ENCODE measurements around the gene DCAF7.

The DCAF7 gene

GRCh38 chr17:63525190-63525946 is 24.9 kb upstream of the DCAF7 start:
- no peak for DNase-seq

- no peak for DNase-seq
Measured at GRCh38 chr17:63526861-63527260, 23.4 kb upstream of the DCAF7 start.

- DNase-seq: no peak
Measured at GRCh38 chr17:63528183-63528582, 22.1 kb upstream of the DCAF7 start.

GRCh38 chr17:63529711-63530556 is 20.3 kb upstream of the DCAF7 start:
- DNase-seq: no peak

GRCh38 chr17:63530557-63531021 is 19.7 kb upstream of the DCAF7 start:
- no peak for DNase-seq

- no peak for DNase-seq
Measured at GRCh38 chr17:63531022-63531965, 19.0 kb upstream of the DCAF7 start.

GRCh38 chr17:63533433-63534077 is 16.7 kb upstream of the DCAF7 start:
- no peak for DNase-seq

- no peak for DNase-seq
Measured at GRCh38 chr17:63534078-63534570, 16.2 kb upstream of the DCAF7 start.

- DNase-seq: no peak
Measured at GRCh38 chr17:63534816-63535455, 15.3 kb upstream of the DCAF7 start.

- DNase-seq: no peak
Measured at GRCh38 chr17:63535640-63536039, 14.6 kb upstream of the DCAF7 start.

- DNase-seq: no peak
Measured at GRCh38 chr17:63537001-63537400, 13.3 kb upstream of the DCAF7 start.

GRCh38 chr17:63537991-63538692 is 12.1 kb upstream of the DCAF7 start:
- DNase-seq: no peak

GRCh38 chr17:63538693-63539595 is 11.3 kb upstream of the DCAF7 start:
- DNase-seq: no peak

- no peak for DNase-seq
Measured at GRCh38 chr17:63540590-63540989, 9.7 kb upstream of the DCAF7 start.

GRCh38 chr17:63542218-63542545 is 8.1 kb upstream of the DCAF7 start:
- DNase-seq: no peak

GRCh38 chr17:63542942-63543821 is 7.1 kb upstream of the DCAF7 start:
- DNase-seq: no peak

GRCh38 chr17:63543822-63544420 is 6.4 kb upstream of the DCAF7 start:
- no peak for DNase-seq

- no peak for DNase-seq
Measured at GRCh38 chr17:63544467-63545301, 5.6 kb upstream of the DCAF7 start.
